Activated CD4-positive, alpha-beta T cell treated with anti-CD3 and anti-CD28 coated beads for 36 hours (primary cell): ENCODE results near the gene KRTAP5-11. TPM values are rescaled to one million over a fixed set of nuclear protein-coding genes. Genes with fewer than 3 reads are reported as not detected.
"Not testable (repeated sequence)": the region's sequence is repeated elsewhere in the genome, so short reads cannot be mapped to it uniquely, and the experiment has no call there.

Source experiments
- ATAC-seq: fragments of 200-7000 bp; cut with Tn5 transposase; one replicate; pipeline ENCODE4 v1.10.0; 2021; ENCODE audit warnings: mild to moderate bottlenecking, moderate library complexity
- CTCF ChIA-PET: fragments of 350-600 bp; sonication (Branson Sonifier 250); formaldehyde crosslinking; loops from one replicate; lab custom pipeline; 2021; ENCODE audit warnings: antibody characterized with exemption; lab: Charles Lee
- POLR2A ChIA-PET: fragments of 350-600 bp; sonication (Branson Sonifier 250); formaldehyde crosslinking; loops from one replicate; lab custom pipeline; 2021; ENCODE audit warnings: antibody characterized with exemption, inconsistent platforms; lab: Charles Lee
- DNase-seq: peaks from one replicate; pipeline ENCODE4 v3.0.0-alpha.2; 2020
- H3K27ac Mint-ChIP-seq: one replicate; pipeline ENCODE4 v1.8.0; 2021; ENCODE audit warnings: mixed read lengths
- H3K27me3 Mint-ChIP-seq: one replicate; pipeline ENCODE4 v1.8.0; 2021; ENCODE audit warnings: mixed read lengths
- H3K36me3 Mint-ChIP-seq: one replicate; pipeline ENCODE4 v1.8.0; 2021; ENCODE audit warnings: low read depth, mixed read lengths
- H3K4me1 Mint-ChIP-seq: one replicate; pipeline ENCODE4 v1.8.0; 2021; ENCODE audit warnings: mixed read lengths
- H3K4me3 Mint-ChIP-seq: one replicate; pipeline ENCODE4 v1.8.0; 2021; ENCODE audit warnings: mild to moderate bottlenecking, moderate library complexity, mixed read lengths
- H3K9me3 Mint-ChIP-seq: one replicate; pipeline ENCODE4 v1.8.0; 2021; ENCODE audit warnings: low read depth, mixed read lengths
- intact Hi-C, 2 experiments: fragments of 100-400 bp; cut with DNase I in 1 of 2; cut with micrococcal nuclease in 1 of 2; formaldehyde crosslinking; loops; one replicate each; pipeline versions ENCODE4 v1.14.2 to v1.15.1; 2022 to 2024; cut with DNase I, micrococcal nuclease
- total RNA-seq, 2 experiments: library from RNA; stranded (reverse); gene quantifications; one replicate each; pipeline ENCODE4 v1.2.3, GENCODE V29; 2021

KRTAP5-11 gene
- total RNA-seq, 2 experiments from 2014 or later: not detected

DNA sequence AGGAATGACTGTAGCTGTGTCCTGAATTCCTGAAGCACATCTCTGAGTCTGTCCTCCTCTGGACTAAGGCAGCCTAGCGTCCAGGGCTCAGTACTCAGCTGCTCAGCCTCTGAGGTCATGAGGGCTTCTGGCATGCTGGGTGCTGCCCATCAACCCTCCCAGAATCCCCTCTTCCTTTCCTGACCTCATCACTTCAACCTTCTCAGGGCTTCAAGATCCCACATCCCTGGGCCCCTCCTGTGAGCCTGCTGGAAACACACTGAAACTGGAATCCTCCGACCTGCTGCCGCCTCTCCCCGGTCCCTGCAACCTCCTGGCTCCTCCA is 44.0 kb downstream of the KRTAP5-11 start:
- peaks cover 5% of the 10 kb centered on the region for H3K27me3 Mint-ChIP-seq
- peaks cover 14% of the 10 kb centered on the region for H3K4me1 Mint-ChIP-seq
- intact Hi-C loops: no loop called here
- CTCF ChIA-PET: no interaction called here
- ATAC-seq (no peak), DNase-seq (no peak)
- H3K27ac Mint-ChIP-seq: no peak overlapping the region
- H3K9me3 Mint-ChIP-seq: peaks cover 9% of the 10 kb centered on the region
- H3K4me3 Mint-ChIP-seq: no peak overlapping the region
- POLR2A ChIA-PET: no interaction called here
- no peaks in the 10 kb centered on the region for H3K36me3 Mint-ChIP-seq

DNA sequence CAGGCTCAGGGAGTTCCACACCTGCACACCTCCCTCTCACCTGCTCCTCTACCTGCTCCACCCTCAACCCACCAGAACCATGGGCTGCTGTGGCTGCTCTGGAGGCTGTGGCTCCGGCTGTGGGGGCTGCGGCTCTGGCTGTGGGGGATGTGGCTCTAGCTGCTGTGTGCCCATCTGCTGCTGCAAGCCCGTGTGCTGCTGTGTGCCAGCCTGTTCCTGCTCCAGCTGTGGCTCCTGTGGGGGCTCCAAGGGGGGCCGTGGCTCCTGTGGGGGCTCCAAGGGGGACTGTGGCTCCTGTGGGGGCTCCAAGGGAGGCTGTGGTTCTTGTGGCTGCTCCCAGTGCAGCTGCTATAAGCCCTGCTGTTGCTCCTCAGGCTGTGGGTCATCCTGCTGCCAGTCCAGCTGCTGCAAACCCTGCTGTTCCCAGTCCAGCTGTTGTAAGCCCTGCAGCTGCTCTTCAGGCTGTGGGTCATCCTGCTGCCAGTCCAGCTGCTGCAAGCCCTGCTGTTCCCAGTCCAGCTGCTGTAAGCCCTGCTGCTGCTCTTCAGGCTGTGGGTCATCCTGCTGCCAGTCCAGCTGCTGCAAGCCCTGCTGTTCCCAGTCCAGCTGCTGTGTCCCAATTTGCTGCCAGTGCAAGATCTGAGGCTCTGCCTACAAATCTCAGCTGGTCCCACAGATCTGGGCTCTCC is 44.6 kb downstream of the KRTAP5-11 start, which contains the start of gene KRTAP5-8:
TSS of gene KRTAP5-8 (plus strand) at position 49 of the 689 bp plus-strand sequence. CDS start at position 80, 31 bp downstream.
- H3K4me3 Mint-ChIP-seq, H3K36me3 Mint-ChIP-seq, ATAC-seq, intact Hi-C loops, CTCF ChIA-PET, H3K9me3 Mint-ChIP-seq, H3K27ac Mint-ChIP-seq, DNase-seq, H3K4me1 Mint-ChIP-seq, H3K27me3 Mint-ChIP-seq, POLR2A ChIA-PET: not testable (repeated sequence)

DNA sequence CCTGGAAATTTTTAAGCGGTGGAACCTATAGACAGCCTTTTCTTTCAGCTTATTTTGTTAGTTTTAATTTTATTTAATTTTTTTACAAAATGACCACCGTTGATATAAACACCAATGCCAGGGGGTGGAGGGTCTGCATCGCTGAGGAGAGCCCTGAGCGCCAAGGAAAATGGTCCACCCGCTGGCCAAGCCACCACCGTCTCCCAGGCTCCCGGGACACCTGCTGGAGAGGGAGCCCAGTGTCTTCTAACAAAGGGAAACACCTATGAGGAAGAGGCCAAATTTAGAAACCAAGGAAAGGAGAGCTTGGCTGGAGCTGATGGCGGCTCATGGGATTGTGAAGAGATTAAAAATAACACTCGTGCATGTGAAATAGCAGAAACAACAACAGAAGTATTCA is 45.1 kb downstream of the KRTAP5-11 start:
- ChIA-PET POLR2A (interaction anchor here (0.7 kb wide), 1 partner anchor 9 kb away, joined by 12 read pairs; no protein-coding TSS in a partner anchor), CTCF (no interaction called here)
- Mint-ChIP-seq H3K4me3 (no peak overlapping the region), H3K36me3 (no peaks in the 10 kb centered on the region), H3K4me1 (peaks cover 7% of the 10 kb centered on the region), H3K27ac (no peak overlapping the region), H3K9me3 (peaks cover 9% of the 10 kb centered on the region), H3K27me3 (peaks cover 5% of the 10 kb centered on the region)
- intact Hi-C loops: no loop called here
- DNase-seq (no peak), ATAC-seq (no peak)

DNA sequence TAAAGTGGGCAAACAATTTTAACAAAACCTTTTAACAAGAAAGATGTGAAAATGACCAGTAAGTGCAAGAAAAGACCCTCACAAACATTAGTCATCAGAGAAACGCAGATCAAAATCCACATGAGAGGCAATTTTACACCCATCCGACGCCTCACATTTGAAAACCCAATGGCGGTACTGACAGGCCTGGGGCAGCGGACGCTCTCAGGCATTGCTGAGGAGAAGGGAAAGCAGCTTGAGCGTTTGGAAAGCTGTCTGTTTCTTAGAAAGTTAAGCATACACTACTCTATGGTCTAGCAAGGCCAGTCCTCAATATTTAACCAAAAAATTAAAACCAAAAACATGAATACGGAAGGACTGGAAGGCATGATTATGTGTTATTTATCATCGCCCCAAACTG is 46.9 kb downstream of the KRTAP5-11 start:
- ChIA-PET POLR2A (no interaction called here), CTCF (no interaction called here)
- DNase-seq (no peak), ATAC-seq (no peak)
- Mint-ChIP-seq H3K27me3 (no peaks in the 10 kb centered on the region), H3K9me3 (peaks cover 4% of the 10 kb centered on the region), H3K4me1 (peaks cover 3% of the 10 kb centered on the region), H3K4me3 (no peak overlapping the region), H3K36me3 (no peaks in the 10 kb centered on the region), H3K27ac (no peak overlapping the region)
- intact Hi-C loops: no loop called here

DNA sequence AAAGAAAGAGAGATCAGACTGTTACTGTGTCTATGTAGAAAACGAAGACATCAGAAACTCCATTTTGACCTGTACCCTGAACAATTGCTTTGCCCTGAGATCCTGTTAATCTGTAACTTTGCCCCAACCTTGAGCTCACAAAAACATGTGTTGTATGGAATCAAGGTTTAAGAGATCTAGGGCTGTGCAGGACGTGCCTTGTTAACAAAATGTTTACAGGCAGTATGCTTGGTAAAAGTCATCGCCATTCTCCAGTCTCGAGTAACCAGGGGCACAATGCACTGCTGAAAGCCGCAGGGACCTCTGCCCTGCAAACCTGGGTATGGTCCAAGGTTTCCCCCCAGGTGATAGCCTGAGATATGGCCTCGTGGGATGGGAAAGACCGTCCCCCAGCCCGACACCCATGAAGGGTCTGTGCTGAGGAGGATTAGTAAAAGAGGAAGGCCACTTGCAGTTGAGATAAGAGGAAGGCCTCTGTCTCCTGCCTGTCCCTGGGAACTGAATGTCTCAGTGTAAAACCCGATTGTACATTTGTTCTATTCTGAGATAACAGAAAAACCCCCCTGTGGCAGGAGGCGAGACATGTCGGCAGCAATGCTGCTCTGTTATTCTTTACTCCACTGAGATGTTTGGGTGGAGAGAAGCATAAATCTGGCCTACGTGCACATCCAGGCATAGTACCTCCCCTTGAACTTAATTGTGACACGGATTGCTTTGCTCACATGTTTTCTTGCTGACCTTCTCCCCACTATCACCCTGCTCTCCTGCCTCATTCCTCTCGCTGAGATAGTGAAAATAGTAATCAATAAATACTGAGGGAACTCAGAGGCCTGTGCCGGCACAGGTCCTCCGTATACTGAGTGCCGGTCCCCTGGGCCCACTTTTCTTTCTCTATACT is 47.7 kb downstream of the KRTAP5-11 start:
- H3K4me1 Mint-ChIP-seq, DNase-seq, H3K27ac Mint-ChIP-seq, H3K9me3 Mint-ChIP-seq, H3K36me3 Mint-ChIP-seq, H3K4me3 Mint-ChIP-seq, POLR2A ChIA-PET, CTCF ChIA-PET, intact Hi-C loops, H3K27me3 Mint-ChIP-seq, ATAC-seq: not testable (repeated sequence)

DNA sequence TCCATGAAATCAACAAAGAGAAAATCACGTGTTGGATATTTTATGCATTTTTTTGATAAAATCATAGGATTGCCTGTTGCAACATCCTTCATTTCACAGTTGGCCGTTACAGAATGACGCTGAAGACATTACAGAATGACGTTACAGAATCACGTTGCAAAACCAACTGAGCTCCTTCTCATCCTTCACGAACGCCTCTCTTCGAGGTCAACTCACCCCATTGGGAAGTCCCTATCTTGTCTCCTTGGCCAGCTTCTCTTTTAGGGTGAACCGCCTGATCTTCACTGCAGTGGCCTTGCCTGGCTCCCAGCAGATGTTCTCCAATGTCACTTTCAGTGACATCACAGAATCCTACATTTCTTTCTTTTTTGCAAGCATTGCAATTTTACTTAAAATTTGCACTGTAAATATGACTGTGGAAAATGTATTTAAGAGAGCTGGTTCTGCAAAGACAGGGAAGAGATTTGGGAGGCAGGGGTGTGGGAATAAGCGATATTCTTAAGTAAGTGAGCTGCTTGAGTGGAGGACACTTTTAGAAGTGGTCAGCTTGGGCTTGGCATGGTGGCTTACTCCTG is 50.6 kb downstream of the KRTAP5-11 start:
- Mint-ChIP-seq H3K4me1 (no peaks in the 10 kb centered on the region), H3K27ac (no peak overlapping the region), H3K4me3 (no peak overlapping the region), H3K36me3 (no peaks in the 10 kb centered on the region), H3K9me3 (no peaks in the 10 kb centered on the region), H3K27me3 (peaks cover 3% of the 10 kb centered on the region)
- ATAC-seq (no peak), DNase-seq (no peak)
- POLR2A ChIA-PET: interaction anchor here (0.5 kb wide), 1 partner anchor 74 kb away, joined by 8 read pairs; no protein-coding TSS in a partner anchor
- CTCF ChIA-PET: no interaction called here
- intact Hi-C loops: no loop called here

Other genes starting within 250 kb of the KRTAP5-11 start
- gene DHCR7, start 134.5 kb downstream of the KRTAP5-11 start, total RNA-seq: 10 to 100 TPM; 57.3 to 64.0 TPM
- 10 to 100 TPM; 79.4 to 88.8 TPM for gene NADSYN1, start 129.7 kb downstream of the KRTAP5-11 start, total RNA-seq
- under 1 TPM in 1 of 2 experiments, not detected in 1; 0.16 TPM for gene KRTAP5-7, start 55.6 kb downstream of the KRTAP5-11 start, total RNA-seq
- not detected for gene KRTAP5-8, start 44.9 kb downstream of the KRTAP5-11 start, total RNA-seq
- gene KRTAP5-9, start 34.5 kb downstream of the KRTAP5-11 start, total RNA-seq: under 1 TPM in 1 of 2 experiments, not detected in 1; 0.21 TPM
- gene KRTAP5-10, start 17.3 kb downstream of the KRTAP5-11 start, total RNA-seq: not detected